ENCODE data around the gene COL27A1.

Gene COL27A1

DNA sequence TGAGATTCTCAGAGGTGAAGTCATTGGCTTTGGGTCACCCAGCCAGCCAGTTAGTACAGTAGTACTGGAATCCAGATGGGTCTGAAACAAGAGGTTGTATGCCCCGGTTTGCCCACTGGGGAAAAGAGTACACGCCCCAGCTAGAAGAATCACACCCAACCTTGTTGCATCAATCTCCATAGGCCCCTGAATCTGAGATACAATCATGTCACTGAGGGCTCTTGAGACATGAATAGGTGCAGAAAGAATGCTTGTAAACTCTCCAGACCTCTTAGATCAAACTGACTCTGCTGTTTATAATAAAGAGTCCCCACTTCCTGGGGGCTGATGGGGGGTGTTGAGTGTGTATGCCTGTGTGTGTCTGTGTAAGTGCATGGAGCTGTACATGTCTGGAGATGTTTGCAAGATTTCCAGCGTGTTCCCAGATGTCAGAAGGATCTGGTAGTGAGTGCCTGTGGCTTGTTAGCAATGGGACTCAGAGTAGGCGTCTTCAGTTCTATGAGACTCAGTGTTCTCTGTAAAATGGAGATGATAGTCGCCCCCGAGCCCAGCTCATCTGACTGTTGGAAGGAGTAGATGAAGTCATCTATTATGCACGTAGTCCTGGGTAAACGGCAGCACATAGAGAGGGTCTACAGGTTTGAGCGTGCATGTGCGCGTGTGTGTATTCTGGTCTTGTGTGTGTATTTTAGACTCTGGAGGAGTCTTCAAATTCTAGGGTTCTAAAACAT, 48.2 kb downstream of the COL27A1 start:
- Histone ChIP-seq H2AFZ (ENCODE audit: low read depth, low read length) (no peak overlapping the region), H3K36me3 (ENCODE audit: insufficient read depth, low read length) (no peaks in the 10 kb centered on the region), H3K9ac (ENCODE audit: low read depth, low read length) (no peak overlapping the region)

DNA sequence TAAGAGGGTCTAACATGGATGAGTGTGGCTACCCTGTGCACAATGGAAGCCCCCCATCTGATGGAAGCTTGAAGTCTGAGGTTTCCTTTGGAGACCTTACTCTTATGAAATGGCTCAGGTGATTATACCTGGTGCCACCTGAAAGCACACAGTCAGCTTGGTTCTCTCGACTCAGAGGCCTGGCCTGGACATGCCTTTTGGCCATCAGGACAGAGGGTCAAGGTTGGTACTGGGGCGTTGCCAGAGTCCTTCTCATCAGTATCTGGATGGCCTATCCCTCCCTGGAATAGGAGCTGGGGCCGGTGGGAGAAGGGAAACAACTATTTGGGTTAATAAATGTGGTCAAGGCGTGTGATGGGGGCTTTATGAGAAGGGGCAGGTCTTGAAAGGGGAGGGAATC, 48.9 kb downstream of the COL27A1 start:
- Histone ChIP-seq H3K4me1 (ENCODE audit: insufficient read depth, low read length) (no peaks in the 10 kb centered on the region), H3K4me3 (ENCODE audit: low read depth in 1 of 2, low read length in 2 of 2) (no peak overlapping the region), H3K4me2 (ENCODE audit: insufficient read depth, low read length) (no peak overlapping the region), H3K36me3 (ENCODE audit: insufficient read depth, low read length) (no peaks in the 10 kb centered on the region), H2AFZ (ENCODE audit: low read depth, low read length) (no peak overlapping the region), H3K79me2 (ENCODE audit: insufficient read depth, low read length) (no peaks in the 10 kb centered on the region), H3K9ac (ENCODE audit: low read depth, low read length) (no peak overlapping the region), H4K20me1 (ENCODE audit: insufficient read depth, low read length) (no peaks in the 10 kb centered on the region), H3K9me3 (ENCODE audit: insufficient read depth, low read length, severe bottlenecking) (no peaks in the 10 kb centered on the region), H3K27ac (ENCODE audit: low read length) (no peak overlapping the region), H3K27me3 (ENCODE audit: insufficient read depth, low read length, poor library complexity) (peaks cover 6% of the 10 kb centered on the region)
- TF ChIP-seq EZH2 (IDR thresholded peaks at IDR 0.05; ENCODE audit: borderline replicate concordance, low read depth, low read length, severe bottlenecking): no peak
- TF ChIP-seq, protein P1, sequence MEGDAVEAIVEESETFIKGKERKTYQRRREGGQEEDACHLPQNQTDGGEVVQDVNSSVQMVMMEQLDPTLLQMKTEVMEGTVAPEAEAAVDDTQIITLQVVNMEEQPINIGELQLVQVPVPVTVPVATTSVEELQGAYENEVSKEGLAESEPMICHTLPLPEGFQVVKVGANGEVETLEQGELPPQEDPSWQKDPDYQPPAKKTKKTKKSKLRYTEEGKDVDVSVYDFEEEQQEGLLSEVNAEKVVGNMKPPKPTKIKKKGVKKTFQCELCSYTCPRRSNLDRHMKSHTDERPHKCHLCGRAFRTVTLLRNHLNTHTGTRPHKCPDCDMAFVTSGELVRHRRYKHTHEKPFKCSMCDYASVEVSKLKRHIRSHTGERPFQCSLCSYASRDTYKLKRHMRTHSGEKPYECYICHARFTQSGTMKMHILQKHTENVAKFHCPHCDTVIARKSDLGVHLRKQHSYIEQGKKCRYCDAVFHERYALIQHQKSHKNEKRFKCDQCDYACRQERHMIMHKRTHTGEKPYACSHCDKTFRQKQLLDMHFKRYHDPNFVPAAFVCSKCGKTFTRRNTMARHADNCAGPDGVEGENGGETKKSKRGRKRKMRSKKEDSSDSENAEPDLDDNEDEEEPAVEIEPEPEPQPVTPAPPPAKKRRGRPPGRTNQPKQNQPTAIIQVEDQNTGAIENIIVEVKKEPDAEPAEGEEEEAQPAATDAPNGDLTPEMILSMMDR (IDR thresholded peaks at IDR 0.05; ENCODE audit: borderline replicate concordance, extremely low read depth, low read length, poor library complexity, severe bottlenecking): no peak
- ATAC-seq (ENCODE audit: insufficient read depth, low read depth): no peak
- no peak for DNase-seq

More for the DNA sequence above, 48.2 kb downstream of the COL27A1 start:
- H3K27ac ChIP-seq (ENCODE audit: low read length): no peak overlapping the region
- no peak for TF ChIP-seq EZH2 (IDR thresholded peaks at IDR 0.05; ENCODE audit: borderline replicate concordance, low read depth, low read length, severe bottlenecking)
- TF ChIP-seq, protein P1 (IDR thresholded peaks at IDR 0.05; ENCODE audit: borderline replicate concordance, extremely low read depth, low read length, poor library complexity, severe bottlenecking): no peak
- H4K20me1 ChIP-seq (ENCODE audit: insufficient read depth, low read length): no peaks in the 10 kb centered on the region
- no peaks in the 10 kb centered on the region for H3K9me3 ChIP-seq (ENCODE audit: insufficient read depth, low read length, severe bottlenecking)
- H3K4me3 ChIP-seq (ENCODE audit: low read depth in 1 of 2, low read length in 2 of 2): no peak overlapping the region
- H3K4me1 ChIP-seq (ENCODE audit: insufficient read depth, low read length): no peaks in the 10 kb centered on the region
- H3K27me3 ChIP-seq (ENCODE audit: insufficient read depth, low read length, poor library complexity): peaks cover 6% of the 10 kb centered on the region
- ATAC-seq (ENCODE audit: insufficient read depth, low read depth): no peak
- no peak for DNase-seq
- H3K79me2 ChIP-seq (ENCODE audit: insufficient read depth, low read length): no peaks in the 10 kb centered on the region
- no peak overlapping the region for H3K4me2 ChIP-seq (ENCODE audit: insufficient read depth, low read length)

DNA sequence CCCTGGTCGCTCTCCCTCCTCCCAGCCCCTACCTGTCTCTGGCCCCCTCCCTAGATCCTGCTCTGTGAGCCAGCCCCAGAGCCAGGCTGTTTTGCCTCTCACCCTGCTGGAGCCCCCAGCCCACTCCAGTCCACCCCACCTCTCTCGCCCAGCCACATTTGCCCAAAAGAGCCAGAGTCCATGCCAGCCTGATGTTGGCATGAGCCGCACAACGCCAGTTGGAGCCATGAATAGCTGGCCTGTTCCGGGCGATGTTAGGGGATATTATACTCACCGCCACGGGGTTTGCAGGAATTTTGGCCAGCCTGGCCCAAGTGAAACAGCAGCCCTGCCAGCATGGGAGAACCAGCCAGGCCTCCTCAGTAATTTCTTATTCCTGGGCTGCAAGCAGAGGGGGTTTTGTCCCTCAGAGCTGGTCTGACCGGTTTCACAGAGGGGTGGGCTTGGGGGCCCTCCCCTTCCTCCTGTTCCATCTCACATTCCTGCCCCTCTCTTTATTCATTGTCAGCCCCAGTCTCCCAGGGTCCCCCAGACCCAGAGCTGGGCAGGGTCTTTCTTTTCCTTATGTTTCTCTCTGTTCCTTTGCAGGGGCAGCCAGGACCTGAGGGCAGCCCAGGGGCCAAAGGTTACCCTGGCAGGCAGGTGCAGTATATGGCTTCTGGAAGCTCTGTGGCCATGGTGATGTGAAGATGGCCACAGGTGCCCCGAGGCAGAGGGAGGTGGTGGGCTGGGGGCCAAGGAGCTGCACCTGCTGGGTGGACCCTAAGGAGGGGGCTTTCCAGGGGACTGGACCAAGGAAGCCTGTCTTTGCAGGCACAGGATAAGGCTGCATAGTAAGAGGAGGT, 50.1 kb downstream of the COL27A1 start:
- no peaks in the 10 kb centered on the region for H3K36me3 ChIP-seq (ENCODE audit: insufficient read depth, low read length)
- no peak overlapping the region for H3K9ac ChIP-seq (ENCODE audit: low read depth, low read length)
- H3K4me1 ChIP-seq (ENCODE audit: insufficient read depth, low read length): no peaks in the 10 kb centered on the region
- H3K9me3 ChIP-seq (ENCODE audit: insufficient read depth, low read length, severe bottlenecking): no peaks in the 10 kb centered on the region
- no peaks in the 10 kb centered on the region for H4K20me1 ChIP-seq (ENCODE audit: insufficient read depth, low read length)
- H3K4me2 ChIP-seq (ENCODE audit: insufficient read depth, low read length): no peak overlapping the region
- DNase-seq (no peak), ATAC-seq (ENCODE audit: insufficient read depth, low read depth) (no peak)
- no peaks in the 10 kb centered on the region for H3K79me2 ChIP-seq (ENCODE audit: insufficient read depth, low read length)
- no peak overlapping the region for H2AFZ ChIP-seq (ENCODE audit: low read depth, low read length)
- TF ChIP-seq EZH2 (IDR thresholded peaks at IDR 0.05; ENCODE audit: borderline replicate concordance, low read depth, low read length, severe bottlenecking): no peak
- TF ChIP-seq, protein P1 (IDR thresholded peaks at IDR 0.05; ENCODE audit: borderline replicate concordance, extremely low read depth, low read length, poor library complexity, severe bottlenecking): no peak
- no peak overlapping the region for H3K4me3 ChIP-seq (ENCODE audit: low read depth in 1 of 2, low read length in 2 of 2)
- no peak overlapping the region for H3K27ac ChIP-seq (ENCODE audit: low read length)
- H3K27me3 ChIP-seq (ENCODE audit: insufficient read depth, low read length, poor library complexity): peaks cover 6% of the 10 kb centered on the region
